Forelimb muscle (tissue), 1 donor: Measurements from ENCODE around the gene PRPF40A. TPM values are rescaled to one million over a fixed set of nuclear protein-coding genes. Genes with fewer than 3 reads are reported as not detected.

Source experiments
- DNase-seq: peaks from one replicate; pipeline ENCODE4 v3.0.0-alpha.2; 2013; ENCODE audit warnings: low read depth
- polyA plus RNA-seq: library from polyadenylated mRNA; unstranded; fragments of 120-200 nt; gene quantifications from one replicate; pipeline ENCODE4 v1.2.1, GENCODE V29; 2013; ENCODE audit not compliant: insufficient read length

Gene PRPF40A
- polyA plus RNA-seq, 1 donor, result 74.0 TPM

- no peak for DNase-seq
Observed at GRCh38 chr2:152620208-152620607, 97.1 kb downstream of the PRPF40A start.

GRCh38 chr2:152618193-152618564, 99.1 kb downstream of the PRPF40A start:
- no peak for DNase-seq

GRCh38 chr2:152617456-152618192, 99.6 kb downstream of the PRPF40A start:
- DNase-seq, result no peak

DNA sequence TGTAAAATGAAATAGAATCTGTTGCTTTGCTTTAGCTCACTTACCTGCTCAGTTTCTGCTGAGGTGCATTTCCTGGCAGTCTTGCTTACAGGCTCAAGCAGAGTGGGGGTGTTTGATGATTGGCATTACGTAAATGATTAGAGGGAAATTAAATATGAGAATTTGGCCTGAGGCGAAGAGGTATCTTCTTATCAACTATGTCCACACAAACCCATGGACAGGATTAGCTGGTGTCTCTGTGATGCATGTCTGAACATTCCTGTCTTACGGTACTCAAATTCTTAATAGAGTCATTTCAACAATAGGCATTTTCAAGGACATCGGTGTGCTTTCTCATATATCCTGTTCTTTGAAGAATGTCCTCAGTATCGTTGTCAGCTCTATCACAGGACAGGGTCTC, 102.1 kb downstream of the PRPF40A start:
- no peak for DNase-seq

- DNase-seq, result no peak
Observed at GRCh38 chr2:152613235-152613634, 104.0 kb downstream of the PRPF40A start.

- DNase-seq, result no peak
Observed at GRCh38 chr2:152611458-152612231, 105.6 kb downstream of the PRPF40A start.

GRCh38 chr2:152609699-152610098, 107.6 kb downstream of the PRPF40A start:
- DNase-seq, result no peak

- no peak for DNase-seq
Observed at GRCh38 chr2:152609154-152609553, 108.1 kb downstream of the PRPF40A start.

GRCh38 chr2:152607793-152608300, 109.4 kb downstream of the PRPF40A start:
- DNase-seq, result no peak

DNA sequence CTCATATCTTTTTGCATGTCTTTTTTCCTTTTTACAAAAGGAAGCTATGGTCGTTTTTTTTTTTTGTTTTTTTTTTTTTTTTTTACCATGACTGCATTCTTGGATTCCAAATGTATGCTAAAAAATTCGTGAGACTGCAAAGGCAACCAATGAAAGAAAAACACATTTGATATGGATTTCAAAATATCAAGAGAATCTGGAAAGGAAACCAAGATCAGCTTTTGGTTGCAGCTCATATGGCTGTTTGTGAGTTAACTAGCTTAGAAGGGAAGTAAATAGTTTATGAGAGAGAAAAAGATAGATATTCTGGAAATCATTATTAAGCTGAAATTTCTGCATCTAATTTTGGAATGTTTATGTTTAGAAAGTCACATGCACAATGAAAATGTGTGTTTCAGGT, 110.3 kb downstream of the PRPF40A start:
- DNase-seq, result no peak

DNA sequence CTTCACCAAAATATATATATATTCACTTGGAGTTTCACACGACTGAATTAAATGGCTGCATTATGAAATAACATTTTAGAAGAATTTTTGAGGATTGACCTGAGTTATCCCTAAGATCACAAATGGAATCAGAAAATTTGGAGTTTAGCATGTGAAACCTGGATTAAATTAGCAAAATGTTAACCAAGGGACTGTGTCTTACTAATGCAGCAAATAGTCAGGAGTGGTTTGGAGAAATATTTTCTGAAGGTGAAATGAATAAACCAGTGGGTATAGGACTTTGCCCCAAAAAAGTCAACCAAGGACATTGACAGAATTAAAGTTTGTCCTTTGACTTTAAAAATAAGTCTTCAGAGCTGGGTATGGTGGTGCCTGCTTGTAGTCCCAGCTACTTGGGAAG, 111.2 kb downstream of the PRPF40A start:
- DNase-seq, result no peak

- no peak for DNase-seq
Observed at GRCh38 chr2:152603166-152603565, 114.1 kb downstream of the PRPF40A start.

DNA sequence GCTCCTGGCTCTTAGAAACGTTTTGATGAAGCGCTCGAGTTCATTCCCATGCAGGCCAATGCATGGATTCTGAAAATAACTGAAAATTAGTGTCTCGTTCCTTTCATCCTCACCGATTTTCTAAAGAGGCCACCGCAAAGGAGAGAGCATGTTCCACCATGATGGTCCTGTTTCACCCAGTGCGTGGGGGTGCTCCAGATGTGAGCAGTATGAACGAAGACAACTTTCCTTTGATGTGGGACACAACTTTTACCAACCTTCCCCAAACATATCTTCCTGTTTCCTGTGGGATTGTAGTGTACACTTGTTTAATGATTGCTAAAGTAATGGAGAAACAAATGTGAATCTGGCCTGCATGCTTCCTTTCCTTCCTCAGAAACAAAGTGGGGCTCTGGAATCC, 114.5 kb downstream of the PRPF40A start:
- no peak for DNase-seq

Other genes starting within 250 kb of the PRPF40A start
- 36.7 TPM for gene ARL6IP6, start 1.2 kb upstream of the PRPF40A start, polyA plus RNA-seq